ENCODE data around the gene DMD. TPM values are rescaled to one million over a fixed set of nuclear protein-coding genes. Genes with fewer than 3 reads are reported as not detected.

DMD gene
- total RNA-seq, 1 donor from 2014 or later: 143 TPM

- no peak for TF ChIP-seq CTCF (IDR thresholded peaks at IDR 0.05; ENCODE audit: borderline replicate concordance)
- H3K27ac ChIP-seq (replicated peaks): no peak overlapping the region
- DNase-seq: no peak
- no peaks in the 10 kb centered on the region for H3K36me3 ChIP-seq
- intact Hi-C loops (cut with micrococcal nuclease): no loop called here
- H3K9me3 ChIP-seq (replicated peaks): no peaks in the 10 kb centered on the region
- H3K4me3 ChIP-seq: no peak overlapping the region
- H3K4me1 ChIP-seq: no peaks in the 10 kb centered on the region
- no peaks in the 10 kb centered on the region for H3K27me3 ChIP-seq (ENCODE audit: low read depth)
Measured at GRCh38 chrX:32116047-32116446, 1095.3 kb downstream of the DMD start.

GRCh38 chrX:32087663-32088062 lies 1123.7 kb downstream of the DMD start:
- H3K4me3 ChIP-seq: no peak overlapping the region
- no peaks in the 10 kb centered on the region for H3K27me3 ChIP-seq (ENCODE audit: low read depth)
- no peak for DNase-seq
- no peaks in the 10 kb centered on the region for H3K4me1 ChIP-seq
- intact Hi-C loops (cut with micrococcal nuclease): no loop called here
- H3K27ac ChIP-seq (replicated peaks): no peak overlapping the region
- no peaks in the 10 kb centered on the region for H3K9me3 ChIP-seq (replicated peaks)
- no peak for TF ChIP-seq CTCF (IDR thresholded peaks at IDR 0.05; ENCODE audit: borderline replicate concordance)
- no peaks in the 10 kb centered on the region for H3K36me3 ChIP-seq

- no peak for DNase-seq
- Histone ChIP-seq H3K4me3 (no peak overlapping the region), H3K27me3 (ENCODE audit: low read depth) (no peaks in the 10 kb centered on the region), H3K36me3 (no peaks in the 10 kb centered on the region), H3K4me1 (no peaks in the 10 kb centered on the region), H3K27ac (replicated peaks) (no peak overlapping the region), H3K9me3 (replicated peaks) (no peaks in the 10 kb centered on the region)
- no peak for TF ChIP-seq CTCF (IDR thresholded peaks at IDR 0.05; ENCODE audit: borderline replicate concordance)
- intact Hi-C loops (cut with micrococcal nuclease): no loop called here
Measured at GRCh38 chrX:32084757-32085156, 1126.6 kb downstream of the DMD start.

- Histone ChIP-seq H3K9me3 (replicated peaks) (no peaks in the 10 kb centered on the region), H3K4me3 (no peak overlapping the region), H3K27ac (replicated peaks) (no peak overlapping the region), H3K36me3 (no peaks in the 10 kb centered on the region), H3K4me1 (no peaks in the 10 kb centered on the region), H3K27me3 (ENCODE audit: low read depth) (no peaks in the 10 kb centered on the region)
- no peak for DNase-seq
- intact Hi-C loops (cut with micrococcal nuclease): no loop called here
- TF ChIP-seq CTCF (IDR thresholded peaks at IDR 0.05; ENCODE audit: borderline replicate concordance): no peak
Measured at GRCh38 chrX:32048285-32048684, 1163.1 kb downstream of the DMD start.

GRCh38 chrX:32045149-32045548 lies 1166.2 kb downstream of the DMD start:
- Histone ChIP-seq H3K9me3 (replicated peaks) (no peaks in the 10 kb centered on the region), H3K27ac (replicated peaks) (no peak overlapping the region), H3K27me3 (ENCODE audit: low read depth) (no peaks in the 10 kb centered on the region), H3K4me1 (no peaks in the 10 kb centered on the region), H3K4me3 (no peak overlapping the region), H3K36me3 (no peaks in the 10 kb centered on the region)
- TF ChIP-seq CTCF (IDR thresholded peaks at IDR 0.05; ENCODE audit: borderline replicate concordance): no peak
- intact Hi-C loops (cut with micrococcal nuclease): no loop called here
- DNase-seq: no peak

GRCh38 chrX:32041181-32041580 lies 1170.2 kb downstream of the DMD start:
- DNase-seq: no peak
- Histone ChIP-seq H3K9me3 (replicated peaks) (no peaks in the 10 kb centered on the region), H3K4me1 (no peaks in the 10 kb centered on the region), H3K36me3 (no peaks in the 10 kb centered on the region), H3K27ac (replicated peaks) (no peak overlapping the region), H3K4me3 (no peak overlapping the region), H3K27me3 (ENCODE audit: low read depth) (no peaks in the 10 kb centered on the region)
- TF ChIP-seq CTCF (IDR thresholded peaks at IDR 0.05; ENCODE audit: borderline replicate concordance): no peak
- intact Hi-C loops (cut with micrococcal nuclease): no loop called here
